Fibroblast of lung (primary cell): Measurements from ENCODE around the gene OR8D1. TPM values are rescaled to one million over a fixed set of nuclear protein-coding genes. Genes with fewer than 3 reads are reported as not detected.

ENCODE experiments used
- DNase-seq, 2 donors: peaks; one replicate each; pipeline versions ENCODE4 v3.0.0 to v3.0.0-alpha.2; 2010; ENCODE audit warnings: low read depth in 2 of 2
- H2AFZ ChIP-seq: 2 replicates; pipeline ENCODE4 v1.5.1; 2012; ENCODE audit warnings: low read length, control low read depth, inconsistent platforms
- H3K27ac ChIP-seq: 2 replicates; pipeline ENCODE4 v1.5.1; 2011; ENCODE audit warnings: low read length, control low read depth; ENCODE audit not compliant: insufficient read depth
- H3K27me3 ChIP-seq: 2 replicates; pipeline ENCODE4 v1.5.1; 2011; ENCODE audit warnings: mild to moderate bottlenecking, low read length; ENCODE audit not compliant: control insufficient read depth, insufficient read depth
- H3K36me3 ChIP-seq: 2 replicates; pipeline ENCODE4 v1.5.1; 2011; ENCODE audit warnings: low read length; ENCODE audit not compliant: control insufficient read depth, insufficient read depth
- H3K4me1 ChIP-seq: 2 replicates; pipeline ENCODE4 v1.5.1; 2011; ENCODE audit warnings: low read length; ENCODE audit not compliant: control insufficient read depth, insufficient read depth; ENCODE audit errors: extremely low read depth
- H3K4me2 ChIP-seq: 2 replicates; pipeline ENCODE4 v1.5.1; 2011; ENCODE audit warnings: low read length, control low read depth; ENCODE audit not compliant: insufficient read depth; ENCODE audit errors: extremely low read depth
- H3K4me3 ChIP-seq, 4 experiments: fragments of 200-600 bp in 1 of 4; sonication (generic) in 1 of 4; replicated peaks in 1 of 4; 2 replicates each; pipeline ENCODE4 v1.5.1; 2011 to 2016; ENCODE audit warnings: low read length in 4 of 4, low read depth in 3 of 4, mild to moderate bottlenecking in 3 of 4, control low read depth in 2 of 4, inconsistent platforms in 1 of 4, mixed read lengths in 1 of 4; ENCODE audit not compliant: insufficient read depth in 1 of 4; ENCODE audit errors: control extremely low read depth in 1 of 4
- H3K79me2 ChIP-seq: 2 replicates; pipeline ENCODE4 v1.5.1; 2012; ENCODE audit warnings: mild to moderate bottlenecking, low read length, inconsistent platforms; ENCODE audit not compliant: control insufficient read depth, insufficient read depth
- H3K9ac ChIP-seq: 2 replicates; pipeline ENCODE4 v1.5.1; 2011; ENCODE audit warnings: mild to moderate bottlenecking, low read length, control low read depth; ENCODE audit not compliant: insufficient read depth
- H3K9me3 ChIP-seq: 2 replicates; pipeline ENCODE4 v1.5.1; 2012; ENCODE audit warnings: low read depth, low read length; ENCODE audit not compliant: control insufficient read depth, insufficient read depth
- H4K20me1 ChIP-seq: 2 replicates; pipeline ENCODE4 v1.5.1; 2011; ENCODE audit warnings: low read length; ENCODE audit not compliant: control insufficient read depth, insufficient read depth; ENCODE audit errors: extremely low read depth
- CTCF ChIP-seq, 2 donors: IDR thresholded peaks in 1 of 2; conservative IDR thresholded peaks in 1 of 2; 1 replicate in 1 of 2; 2 replicates in 1 of 2; pipeline ENCODE4 v1.5.1; 2011 to 2012; ENCODE audit warnings: low read length in 2 of 2, control low read depth in 1 of 2, inconsistent platforms in 1 of 2, low read depth in 1 of 2, mild to moderate bottlenecking in 1 of 2
- EZH2 ChIP-seq: IDR thresholded peaks from 2 replicates; pipeline ENCODE4 v1.5.1; 2012; ENCODE audit warnings: low read length, control low read depth, mild to moderate bottlenecking; ENCODE audit errors: missing control alignments
- polyA plus RNA-seq, 2 donors: library from polyadenylated mRNA; depleted of rRNA in 1 of 2; stranded (reverse) in 1 of 2; unstranded in 1 of 2; fragments of >200 nt; gene quantifications; 2 replicates each; pipeline ENCODE4 v1.2.1, GENCODE V29; 2011 to 2012; ENCODE audit warnings: missing spikeins in 1 of 2
- total RNA-seq: library from RNA; depleted of rRNA; stranded (reverse); fragments of >200 nt; gene quantifications from 2 replicates; pipeline ENCODE4 v1.2.1, GENCODE V29; 2014

Gene OR8D1
- total and polyA plus RNA-seq, 2 donors (not counting 1 experiment from before 2014, with no cell fraction given): not detected

DNA sequence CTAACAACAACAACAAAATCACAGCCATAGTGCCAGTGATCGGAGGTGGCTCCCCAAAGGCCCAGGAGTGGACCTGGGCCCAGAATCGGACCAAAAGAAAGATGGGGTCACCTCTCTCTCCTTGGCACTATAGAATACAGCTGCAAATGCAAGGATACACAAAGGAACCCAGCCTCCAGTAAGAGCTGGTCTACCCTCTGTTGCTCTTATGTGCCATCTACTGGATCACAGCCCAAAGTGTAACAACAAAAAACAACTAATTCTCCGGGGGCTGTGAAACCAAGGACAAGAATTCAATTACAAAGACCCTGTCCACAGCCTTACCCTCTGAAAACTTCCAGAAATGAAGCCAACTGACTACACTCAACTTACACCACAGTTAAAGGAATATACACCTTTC, 35.9 kb downstream of the OR8D1 start:
- no peak overlapping the region for H3K27ac ChIP-seq

GRCh38 chr11:124277207-124277606, 36.5 kb downstream of the OR8D1 start:
- H3K4me2 ChIP-seq: no peak overlapping the region

More for the DNA sequence above, 35.9 kb downstream of the OR8D1 start:
- H3K9ac ChIP-seq: no peak overlapping the region
- H3K27me3 ChIP-seq: no peaks in the 10 kb centered on the region
- H3K36me3 ChIP-seq: no peaks in the 10 kb centered on the region
- H3K79me2 ChIP-seq: no peaks in the 10 kb centered on the region
- no peak overlapping the region for H3K4me2 ChIP-seq
- TF ChIP-seq EZH2 (no peak), CTCF (conservative IDR thresholded peaks at IDR 0.05 in 1 of 2, IDR thresholded peaks at IDR 0.05 in 1 of 2; ENCODE audit: low read depth in 1 of 2, low read length in 2 of 2) (no peak)
- H4K20me1 ChIP-seq: no peaks in the 10 kb centered on the region
- no peaks in the 10 kb centered on the region for H3K4me1 ChIP-seq
- DNase-seq: no peak
- no peak overlapping the region for H2AFZ ChIP-seq
- H3K9me3 ChIP-seq: no peaks in the 10 kb centered on the region
- H3K4me3 ChIP-seq: no peak overlapping the region

DNA sequence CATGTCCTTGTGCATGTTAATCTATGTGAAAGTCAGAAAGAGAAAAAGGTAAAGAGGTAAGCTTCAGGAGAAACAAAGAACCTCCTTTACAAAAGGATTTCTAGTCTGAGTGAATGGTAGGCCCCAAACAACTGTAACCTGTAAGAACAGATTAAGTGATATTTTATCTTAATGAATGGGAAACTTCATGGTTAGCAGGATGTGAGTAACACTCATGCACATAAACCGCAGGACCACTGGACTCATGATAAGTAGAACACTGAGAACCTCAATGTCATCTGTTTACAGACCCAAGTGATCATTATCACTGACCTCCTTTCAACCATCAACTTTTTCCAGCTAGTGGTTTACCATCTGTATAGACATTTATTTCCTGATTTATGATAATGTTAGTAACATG, 37.7 kb downstream of the OR8D1 start:
- Histone ChIP-seq H3K27me3 (no peaks in the 10 kb centered on the region), H2AFZ (no peak overlapping the region), H3K4me2 (no peak overlapping the region), H3K27ac (no peak overlapping the region), H3K4me3 (no peak overlapping the region), H3K79me2 (no peaks in the 10 kb centered on the region), H3K4me1 (no peaks in the 10 kb centered on the region), H3K36me3 (no peaks in the 10 kb centered on the region), H3K9ac (no peak overlapping the region), H4K20me1 (no peaks in the 10 kb centered on the region), H3K9me3 (no peaks in the 10 kb centered on the region)
- TF ChIP-seq EZH2 (no peak), CTCF (conservative IDR thresholded peaks at IDR 0.05 in 1 of 2, IDR thresholded peaks at IDR 0.05 in 1 of 2; ENCODE audit: low read depth in 1 of 2, low read length in 2 of 2) (no peak)
- peak; percentile 66 to 95 for DNase-seq

More at GRCh38 chr11:124277207-124277606, 36.5 kb downstream of the OR8D1 start:
- no peaks in the 10 kb centered on the region for H3K79me2 ChIP-seq
- no peak overlapping the region for H3K4me3 ChIP-seq
- no peak for DNase-seq
- H3K36me3 ChIP-seq: no peaks in the 10 kb centered on the region
- H3K27ac ChIP-seq: no peak overlapping the region
- no peaks in the 10 kb centered on the region for H4K20me1 ChIP-seq
- H3K9ac ChIP-seq: no peak overlapping the region
- TF ChIP-seq EZH2: no peak
- TF ChIP-seq CTCF (conservative IDR thresholded peaks at IDR 0.05 in 1 of 2, IDR thresholded peaks at IDR 0.05 in 1 of 2; ENCODE audit: low read depth in 1 of 2, low read length in 2 of 2): no peak
- no peak overlapping the region for H2AFZ ChIP-seq
- H3K27me3 ChIP-seq: no peaks in the 10 kb centered on the region
- H3K9me3 ChIP-seq: no peaks in the 10 kb centered on the region
- no peaks in the 10 kb centered on the region for H3K4me1 ChIP-seq
